Endothelial cell of umbilical vein (primary cell): ENCODE results near the gene DNM2. TPM values are rescaled to one million over a fixed set of nuclear protein-coding genes. Genes with fewer than 3 reads are reported as not detected.

Source experiments
- BruUV-seq: library from RNA; stranded (reverse); fragments of 400-500 nt; replicated peaks from 2 replicates; lab custom pipeline; 2021; lab: Mats Ljungman, UMichigan
- CTCF ChIA-PET: fragments of 300-600, 350-600 bp; sonication (Branson Sonifier 250); formaldehyde crosslinking; loops from one replicate; lab custom pipeline; 2021; ENCODE audit warnings: antibody characterized with exemption, inconsistent platforms; lab: Charles Lee
- POLR2A ChIA-PET: fragments of 300-600, 350-600 bp; sonication (Branson Sonifier 250); formaldehyde crosslinking; loops from one replicate; lab custom pipeline; 2021; ENCODE audit warnings: antibody characterized with exemption, inconsistent platforms; lab: Charles Lee
- DNase-seq: peaks from one replicate; pipeline ENCODE4 v3.0.0-alpha.2; 2011; ENCODE audit warnings: low read depth, low spot score
- FAIRE-seq: peaks from 2 replicates; lab custom pipeline; 2011; peaks lifted over from hg19 to GRCh38; lab: Jason Lieb, UNC
- H2AFZ ChIP-seq: 2 replicates; pipeline ENCODE4 v1.6.0; 2012; ENCODE audit warnings: low read depth, low read length, control low read depth, inconsistent platforms
- H3K27ac ChIP-seq: 2 replicates; pipeline ENCODE4 v1.5.1; 2011; ENCODE audit warnings: low read depth, mild to moderate bottlenecking, control low read depth, low read length, moderate library complexity; ENCODE audit not compliant: insufficient read depth
- H3K27me3 ChIP-seq, 2 experiments: 2 replicates each; pipeline versions ENCODE4 v1.6.0 to v1.6.1; 2011; ENCODE audit warnings: low read length in 2 of 2, mixed read lengths in 1 of 2; ENCODE audit not compliant: control insufficient read depth in 2 of 2, insufficient read depth in 2 of 2
- H3K36me3 ChIP-seq, 2 experiments: 2 replicates in 1 of 2; 3 replicates in 1 of 2; pipeline ENCODE4 v1.5.1; 2011; ENCODE audit warnings: low read length in 2 of 2, mild to moderate bottlenecking in 1 of 2, moderate library complexity in 1 of 2; ENCODE audit not compliant: control insufficient read depth in 2 of 2, insufficient read depth in 2 of 2; ENCODE audit errors: extremely low read depth in 1 of 2
- H3K4me1 ChIP-seq: 3 replicates; pipeline ENCODE4 v1.5.1; 2011; ENCODE audit warnings: mild to moderate bottlenecking, low read length; ENCODE audit not compliant: control insufficient read depth, insufficient read depth; ENCODE audit errors: extremely low read depth
- H3K4me2 ChIP-seq: 2 replicates; pipeline ENCODE4 v1.6.1; 2011; ENCODE audit warnings: low read length, control low read depth, mixed read lengths; ENCODE audit not compliant: insufficient read depth
- H3K4me3 ChIP-seq, 3 experiments: fragments of 200-600 bp in 1 of 3; sonication (generic), shearing (Covaris generic) in 1 of 3; replicated peaks in 1 of 3; 2 replicates each; pipeline ENCODE4 v1.5.1; 2011 to 2016; ENCODE audit warnings: control low read depth in 3 of 3, low read length in 3 of 3, mild to moderate bottlenecking in 2 of 3, inconsistent platforms in 1 of 3, low read depth in 1 of 3, moderate library complexity in 1 of 3; ENCODE audit not compliant: insufficient read depth in 1 of 3
- H3K79me2 ChIP-seq: 2 replicates; pipeline ENCODE4 v1.6.0; 2012; ENCODE audit warnings: low read length, inconsistent platforms; ENCODE audit not compliant: control insufficient read depth, insufficient read depth
- H3K9ac ChIP-seq: replicated peaks from 2 replicates; pipeline ENCODE3; 2011; ENCODE audit warnings: low read length, control low read depth; ENCODE audit not compliant: insufficient read depth; ENCODE audit errors: extremely low read depth
- H3K9me1 ChIP-seq: replicated peaks from 3 replicates; pipeline ENCODE4 v1.6.0; 2011; ENCODE audit warnings: mild to moderate bottlenecking, low read length; ENCODE audit not compliant: control insufficient read depth, insufficient read depth; ENCODE audit errors: extremely low read depth
- H3K9me3 ChIP-seq: replicated peaks from 2 replicates; pipeline ENCODE4 v1.5.1; 2012; ENCODE audit warnings: low read length, inconsistent platforms; ENCODE audit not compliant: control insufficient read depth, insufficient read depth
- H4K20me1 ChIP-seq: replicated peaks from 2 replicates; pipeline ENCODE3; 2011; ENCODE audit warnings: mild to moderate bottlenecking, low read length; ENCODE audit not compliant: control insufficient read depth, insufficient read depth; ENCODE audit errors: extremely low read depth
- CTCF ChIP-seq, 2 donors: IDR thresholded peaks; 1 replicate in 1 of 2; 2 replicates in 1 of 2; pipeline ENCODE4 v1.5.1; 2011; ENCODE audit warnings: low read length in 2 of 2, mild to moderate bottlenecking in 2 of 2, moderate library complexity in 2 of 2, control low read depth in 1 of 2, inconsistent platforms in 1 of 2, low read depth in 1 of 2; ENCODE audit not compliant: insufficient read depth in 1 of 2; ENCODE audit errors: extremely low read depth in 1 of 2
- EZH2 ChIP-seq: IDR thresholded peaks from 2 replicates; pipeline ENCODE4 v1.6.1; 2012; ENCODE audit warnings: borderline replicate concordance, low read depth, mild to moderate bottlenecking, moderate library complexity, low read length, inconsistent platforms; ENCODE audit not compliant: severe bottlenecking
- FOS ChIP-seq: IDR thresholded peaks from 2 replicates; pipeline ENCODE4 v1.6.1; 2011; ENCODE audit warnings: mild to moderate bottlenecking, low read length, moderate library complexity, borderline replicate concordance; ENCODE audit not compliant: insufficient read depth
- GATA2 ChIP-seq: IDR thresholded peaks from 2 replicates; pipeline ENCODE4 v1.7.0; 2011; ENCODE audit warnings: low read depth, mild to moderate bottlenecking, moderate library complexity, mixed read lengths, low read length; ENCODE audit not compliant: insufficient read length, insufficient read depth
- JUN ChIP-seq: IDR thresholded peaks from 2 replicates; pipeline ENCODE4 v1.6.1; 2011; ENCODE audit warnings: borderline replicate concordance, low read depth; ENCODE audit not compliant: insufficient read length, insufficient read depth
- MAX ChIP-seq: IDR thresholded peaks from 2 replicates; pipeline ENCODE4 v1.6.1; 2011; ENCODE audit not compliant: insufficient read depth, insufficient read length
- MYC ChIP-seq: IDR thresholded peaks from one replicate; pipeline ENCODE4 v1.6.1; 2011; ENCODE audit warnings: mild to moderate bottlenecking, low read depth, low read length
- POLR2A ChIP-seq: IDR thresholded peaks from 2 replicates; pipeline ENCODE4 v1.6.1; 2012; ENCODE audit warnings: low read depth, mild to moderate bottlenecking, control low read depth, low read length
- POLR2AphosphoS5 ChIP-seq: IDR thresholded peaks from 2 replicates; pipeline ENCODE4 v1.6.1; 2012; ENCODE audit warnings: low read depth, mild to moderate bottlenecking, control low read depth, low read length, moderate library complexity; ENCODE audit not compliant: insufficient read depth
- dilution Hi-C: fragments of 300-500 bp; cut with MboI; formaldehyde crosslinking; loops from one replicate; pipeline ENCODE4 v1.15.0; 2019; ENCODE audit warnings: low sequenced_read_pairs; ENCODE audit not compliant: extremely low pct_ligation_motif_present
- intact Hi-C: fragments of 100-400 bp; cut with micrococcal nuclease; formaldehyde crosslinking; loops from one replicate; pipeline ENCODE4 v1.10.0; 2022
- polyA plus RNA-seq, 4 experiments: library from polyadenylated mRNA; depleted of rRNA in 3 of 4; stranded (reverse) in 3 of 4; unstranded in 1 of 4; fragments of >200 nt; gene quantifications; 2 replicates each; pipeline versions ENCODE4 v1.2.1 to v1.2.3, GENCODE V29; 2011 to 2012; ENCODE audit warnings: missing spikeins in 1 of 4
- total RNA-seq: library from RNA; stranded (reverse); gene quantifications from 2 replicates; pipeline ENCODE4 v1.2.3, GENCODE V29; 2021

DNM2 gene
- total and polyA plus RNA-seq, 2 donors (not counting 3 experiments of a cell fraction or from before 2014, with no cell fraction given), result 81.8 to 175 TPM

GRCh38 chr19:10805065-10805757 is 87.3 kb downstream of the DNM2 start:
- FAIRE-seq (no peak), DNase-seq (no peak)
- Histone ChIP-seq H3K4me3 (no peak overlapping the region), H3K79me2 (no peaks in the 10 kb centered on the region), H3K9me1 (no peaks in the 10 kb centered on the region), H3K9me3 (no peaks in the 10 kb centered on the region), H4K20me1 (no peaks in the 10 kb centered on the region), H3K9ac (no peak overlapping the region), H3K27me3 (no peaks in the 10 kb centered on the region), H2AFZ (no peak overlapping the region), H3K27ac (no peak overlapping the region), H3K4me1 (no peaks in the 10 kb centered on the region), H3K36me3 (peaks cover 10 to 40% of the 10 kb centered on the region in 2 experiments), H3K4me2 (no peak overlapping the region)
- intact Hi-C loops (no loop called here), dilution Hi-C loops (no loop called here)
- CTCF ChIA-PET, result interaction anchor here (1.8 kb wide), 1 partner anchor 53 kb away, joined by 3 read pairs; no protein-coding TSS in a partner anchor
- POLR2A ChIA-PET, result no interaction called here
- TF ChIP-seq CTCF (IDR thresholded peaks at IDR 0.05; ENCODE audit: extremely low read depth in 1 of 2, insufficient read depth in 1 of 2, low read depth in 1 of 2, low read length in 2 of 2) (no peak), EZH2 (no peak), GATA2 (no peak), MYC (no peak), MAX (no peak), POLR2A (no peak), POLR2AphosphoS5 (no peak), FOS (no peak), JUN (no peak)
- BruUV-seq, result no TSS peak
